Left ventricle myocardium inferior (tissue), 1 donor: Measurements from ENCODE around the gene SUMO2. TPM values are rescaled to one million over a fixed set of nuclear protein-coding genes. Genes with fewer than 3 reads are reported as not detected.
"Not testable (repeated sequence)": the region's sequence is repeated elsewhere in the genome, so short reads cannot be mapped to it uniquely, and the experiment has no call there.

Experiments
- DNase-seq: peaks from one replicate; pipeline ENCODE4 v3.0.0-alpha.2; 2020
- H3K27ac ChIP-seq: fragments of 200-600 bp; replicated peaks from 2 replicates; pipeline ENCODE4 v1.8.0; 2021
- H3K27me3 ChIP-seq: fragments of 200-600 bp; 2 replicates; pipeline ENCODE4 v1.8.0; 2021; ENCODE audit warnings: low read depth
- H3K36me3 ChIP-seq: fragments of 200-600 bp; 2 replicates; pipeline ENCODE4 v1.8.0; 2021
- H3K4me1 ChIP-seq: fragments of 200-600 bp; 2 replicates; pipeline ENCODE4 v1.8.0; 2021
- H3K4me3 ChIP-seq: fragments of 200-600 bp; 2 replicates; pipeline ENCODE4 v1.8.0; 2021; ENCODE audit warnings: mild to moderate bottlenecking, moderate library complexity
- H3K9me3 ChIP-seq: fragments of 200-600 bp; replicated peaks from 2 replicates; pipeline ENCODE4 v1.8.0; 2021
- CTCF ChIP-seq: fragments of 200-600 bp; IDR thresholded peaks from 2 replicates; pipeline ENCODE4 v1.8.0; 2021; ENCODE audit warnings: antibody characterized with exemption, mild to moderate bottlenecking, borderline replicate concordance
- intact Hi-C: fragments of 100-400 bp; cut with micrococcal nuclease; formaldehyde crosslinking; loops from one replicate; pipeline ENCODE4 v1.11.0; 2022
- total RNA-seq: library from RNA; stranded (reverse); fragmentation: NEBNext Ultra II Directional; extraction: Animal tissue kit (Norgen Biotek cat#: 25700); gene quantifications from one replicate; pipeline ENCODE4 v1.2.1, GENCODE V29; 2021
- donor health status: DM: no; HTN: yes; CAD: no; lungs with severe emphysema.

SUMO2 gene
- total RNA-seq, 1 donor from 2014 or later: 183 TPM

- no peaks in the 10 kb centered on the region for H3K4me1 ChIP-seq
- H3K27me3 ChIP-seq: no peaks in the 10 kb centered on the region
- no peaks in the 10 kb centered on the region for H3K36me3 ChIP-seq
- H3K9me3 ChIP-seq: no peaks in the 10 kb centered on the region
- intact Hi-C loops: no loop called here
- H3K27ac ChIP-seq: no peak overlapping the region
- no peak for TF ChIP-seq CTCF
- H3K4me3 ChIP-seq: no peak overlapping the region
- no peak for DNase-seq
Observed at GRCh38 chr17:75138519-75138918, 44.2 kb downstream of the SUMO2 start.

GRCh38 chr17:75137762-75138161, 45.0 kb downstream of the SUMO2 start:
- H3K36me3 ChIP-seq, DNase-seq, H3K27ac ChIP-seq, intact Hi-C loops, H3K4me3 ChIP-seq, H3K9me3 ChIP-seq, H3K4me1 ChIP-seq, H3K27me3 ChIP-seq: not testable (repeated sequence)

- no peak for DNase-seq
- H3K27ac ChIP-seq: no peak overlapping the region
- H3K4me1 ChIP-seq: peaks cover 14% of the 10 kb centered on the region
- intact Hi-C loops: no loop called here
- no peak for TF ChIP-seq CTCF
- H3K36me3 ChIP-seq: no peaks in the 10 kb centered on the region
- H3K4me3 ChIP-seq: no peak overlapping the region
- H3K27me3 ChIP-seq: no peaks in the 10 kb centered on the region
- H3K9me3 ChIP-seq: no peaks in the 10 kb centered on the region
Observed at GRCh38 chr17:75135946-75136345, 46.8 kb downstream of the SUMO2 start.

DNA sequence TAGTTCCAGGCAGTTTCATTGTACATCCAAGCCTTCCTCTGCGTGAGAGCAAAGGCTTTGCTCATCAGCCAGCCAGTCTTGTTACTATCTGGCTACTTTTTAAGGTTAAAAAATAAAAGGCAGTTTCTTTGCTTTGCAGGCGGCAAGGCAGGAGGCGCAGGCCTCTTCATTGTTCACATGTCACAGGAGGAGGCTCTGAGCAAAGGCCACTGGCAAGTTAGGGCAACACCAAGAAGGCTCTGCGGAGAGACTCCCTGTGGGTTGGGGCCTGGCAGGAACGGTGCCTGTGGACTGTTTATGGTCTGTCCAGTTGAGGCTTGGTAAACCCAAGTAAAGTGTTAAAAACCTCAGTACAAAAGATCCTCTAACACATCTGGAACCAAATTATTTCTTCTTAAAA, 47.3 kb downstream of the SUMO2 start:
- no peak for DNase-seq
- Histone ChIP-seq H3K9me3 (no peaks in the 10 kb centered on the region), H3K27me3 (no peaks in the 10 kb centered on the region), H3K4me3 (no peak overlapping the region), H3K27ac (no peak overlapping the region), H3K36me3 (peaks cover under 1% of the 10 kb centered on the region), H3K4me1 (peaks cover 19% of the 10 kb centered on the region)
- TF ChIP-seq CTCF: no peak
- intact Hi-C loops: no loop called here

GRCh38 chr17:75133607-75134347, 49.0 kb downstream of the SUMO2 start:
- intact Hi-C loops, H3K36me3 ChIP-seq, H3K9me3 ChIP-seq, H3K4me3 ChIP-seq, H3K27ac ChIP-seq, DNase-seq, H3K27me3 ChIP-seq: not testable (repeated sequence)
- H3K4me1 ChIP-seq: peaks cover 23% of the 10 kb centered on the region

DNA sequence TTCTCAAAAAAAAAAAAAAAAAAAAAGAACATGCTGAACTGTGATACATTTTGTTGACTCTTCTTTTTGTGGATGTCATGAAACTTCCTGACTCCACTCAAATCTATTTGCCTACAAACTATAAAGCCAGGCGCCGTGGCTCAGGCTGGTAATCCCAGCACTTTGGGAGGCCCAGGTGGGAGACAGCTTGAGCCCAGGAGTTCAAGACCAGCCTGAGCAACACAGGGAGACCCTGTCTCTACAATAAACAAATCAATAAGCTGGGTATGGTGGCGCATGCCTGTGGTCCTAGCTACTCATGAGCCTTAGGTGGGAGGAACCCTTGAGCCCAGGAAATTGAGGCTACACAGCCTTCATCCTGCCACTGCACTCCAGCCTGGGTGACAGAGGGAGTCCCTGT, 49.8 kb downstream of the SUMO2 start:
- Histone ChIP-seq H3K36me3 (peaks cover 9% of the 10 kb centered on the region), H3K27me3 (no peaks in the 10 kb centered on the region), H3K4me3 (no peak overlapping the region), H3K4me1 (peaks cover 23% of the 10 kb centered on the region), H3K9me3 (no peaks in the 10 kb centered on the region), H3K27ac (no peak overlapping the region)
- no peak for DNase-seq
- no peak for TF ChIP-seq CTCF
- intact Hi-C loops: no loop called here

DNA sequence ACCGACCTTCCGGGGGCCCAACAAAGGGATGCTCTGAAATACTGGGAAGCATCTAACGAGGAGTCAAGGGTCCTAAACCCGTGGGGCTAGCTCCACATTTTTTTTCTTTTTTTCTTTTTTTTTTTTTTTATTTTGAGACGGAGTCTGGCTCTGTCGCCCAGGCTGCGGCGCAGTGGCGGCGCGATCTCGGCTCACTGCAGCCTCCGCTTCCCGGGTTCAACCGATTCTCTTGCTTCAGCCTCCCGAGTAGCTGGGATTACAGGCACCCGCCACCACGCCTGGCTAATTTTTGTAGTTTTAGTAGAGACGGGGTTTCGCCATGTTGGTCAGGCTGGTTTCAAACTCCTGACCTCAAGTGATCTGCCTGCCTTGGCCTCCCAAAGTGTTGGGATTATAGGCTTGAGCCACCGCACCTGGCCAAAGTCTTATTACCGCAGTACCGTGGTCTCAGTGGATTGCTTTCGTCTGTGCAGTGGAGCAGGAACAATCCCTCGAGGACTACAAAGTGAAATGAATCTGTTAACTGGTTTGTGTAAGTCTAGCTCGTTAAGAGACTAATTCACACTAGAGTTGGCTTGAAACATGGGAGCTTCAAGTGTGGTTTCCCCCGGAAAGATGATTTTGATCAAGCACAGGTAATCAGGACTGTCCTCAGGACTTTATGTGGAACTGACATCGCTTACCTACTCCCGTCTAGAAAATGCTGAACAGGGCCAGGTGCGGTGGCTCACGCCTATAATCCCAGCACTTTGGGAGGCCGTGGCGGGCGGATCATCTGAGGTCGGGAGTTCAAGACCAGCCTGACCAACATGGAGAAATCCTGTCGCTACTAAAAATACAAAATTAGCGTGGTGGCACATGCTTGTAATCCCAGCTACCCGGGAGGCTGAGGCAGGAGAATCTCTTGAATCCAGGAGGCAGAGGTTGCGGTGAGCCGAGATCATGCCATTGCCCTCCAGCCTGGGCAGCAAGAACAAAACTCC, 50.5 kb downstream of the SUMO2 start:
- H3K27me3 ChIP-seq, DNase-seq, intact Hi-C loops, H3K9me3 ChIP-seq, H3K36me3 ChIP-seq: not testable (repeated sequence)
- Histone ChIP-seq H3K4me1 (peaks cover 23% of the 10 kb centered on the region), H3K4me3 (peak overlapping the region; percentile 81), H3K27ac (peak overlapping the region; percentile 92)
